ENCODE measurements around the gene YWHAG.
"Not testable (repeated sequence)": the region's sequence is repeated elsewhere in the genome, so short reads cannot be mapped to it uniquely, and the experiment has no call there.

Gene YWHAG

DNA sequence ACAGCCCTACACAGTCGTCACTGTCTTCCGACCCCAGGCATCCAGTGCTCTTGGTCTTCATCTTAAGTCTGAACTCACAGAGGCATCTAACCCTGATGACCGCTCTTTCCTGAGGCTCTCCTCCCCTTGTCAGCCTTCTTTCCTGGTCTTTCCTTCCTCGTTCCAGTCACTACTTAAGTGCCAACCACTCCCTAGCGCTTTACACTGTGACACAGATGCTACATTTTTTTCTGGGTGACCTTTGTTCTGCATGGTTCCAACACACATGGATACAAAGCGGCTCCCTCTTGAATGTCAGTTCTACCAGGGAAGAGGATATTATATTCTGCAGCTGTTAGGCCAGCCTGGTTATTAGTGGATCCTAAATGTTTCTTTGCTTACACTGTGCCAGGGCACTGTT is 12.7 kb downstream of the YWHAG start:
- no peak for TF ChIP-seq ZNF274 (IDR thresholded peaks at IDR 0.05; ENCODE audit: low read depth, low read length)
- H3K4me3 ChIP-seq (ENCODE audit: low read length), result no peak overlapping the region

DNA sequence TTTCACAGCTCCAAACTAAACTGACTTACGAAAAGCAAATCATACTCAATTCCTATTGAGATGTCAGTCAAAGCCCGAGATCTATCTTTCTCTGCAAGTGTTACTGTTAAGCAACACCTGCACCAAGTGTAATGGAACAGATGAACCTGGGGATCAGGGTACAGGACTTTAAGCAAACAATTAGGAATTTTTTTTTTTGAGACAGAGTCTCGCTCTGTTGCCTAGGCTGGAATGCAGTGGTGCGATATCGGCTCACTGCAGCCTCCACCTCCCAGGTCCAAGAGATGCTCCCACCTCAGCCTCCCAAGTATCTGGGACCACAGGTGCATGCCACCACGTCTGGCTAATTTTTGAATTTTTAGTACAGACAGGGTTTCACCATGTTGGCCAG is 14.9 kb downstream of the YWHAG start:
- no peak for TF ChIP-seq ZNF274 (IDR thresholded peaks at IDR 0.05; ENCODE audit: low read depth, low read length)
- no peak overlapping the region for H3K4me3 ChIP-seq (ENCODE audit: low read length)

DNA sequence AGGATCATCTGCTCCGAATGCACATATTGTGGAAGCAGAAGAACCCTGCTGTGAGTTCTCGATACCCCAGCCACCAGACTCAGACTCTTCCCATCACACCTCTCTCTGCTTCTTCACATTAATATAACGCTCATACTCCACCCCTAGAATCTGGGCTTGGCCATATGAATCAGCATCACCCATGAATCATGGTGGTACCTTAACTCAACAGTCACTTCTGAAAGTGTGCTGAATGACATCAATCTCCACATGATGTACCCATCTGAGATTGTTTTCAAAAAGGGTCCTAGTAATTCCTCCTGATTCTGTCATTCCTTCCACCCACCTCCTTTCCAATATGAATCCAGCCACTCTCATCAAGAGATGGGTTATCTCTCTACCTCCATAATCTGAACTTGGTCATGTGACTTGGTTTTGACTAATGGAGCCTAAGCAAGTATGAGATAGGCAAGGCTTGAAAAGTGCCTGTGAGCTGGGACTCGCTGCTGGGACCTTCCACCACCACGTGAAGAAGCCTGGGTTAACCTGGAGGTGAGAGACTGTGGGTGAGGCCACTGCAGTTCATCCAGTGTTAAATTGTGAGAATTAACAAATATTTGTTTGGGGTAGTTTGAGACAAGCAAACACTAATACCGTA is 15.4 kb downstream of the YWHAG start:
- TF ChIP-seq ZNF274 (IDR thresholded peaks at IDR 0.05; ENCODE audit: low read depth, low read length), result no peak
- no peak overlapping the region for H3K4me3 ChIP-seq (ENCODE audit: low read length)

DNA sequence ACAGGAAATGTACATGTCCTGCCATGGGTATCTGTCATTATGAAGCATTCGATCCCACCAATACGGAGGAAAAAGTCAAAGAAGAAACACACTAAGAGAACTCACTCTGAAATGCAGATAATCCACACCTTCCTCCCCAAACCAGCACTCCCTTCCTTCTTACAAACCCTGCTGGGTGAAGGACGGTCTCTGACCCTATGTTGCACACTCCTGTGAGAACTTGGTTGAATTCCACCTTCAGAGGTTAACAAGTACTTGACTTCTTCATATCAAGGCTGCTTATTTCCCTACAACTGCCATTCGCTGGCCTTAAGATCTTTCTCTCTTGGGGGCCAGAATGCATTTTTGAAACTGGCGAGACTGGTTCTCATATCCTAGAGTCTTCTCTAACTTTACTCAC is 16.6 kb downstream of the YWHAG start:
- H3K4me3 ChIP-seq (ENCODE audit: low read length), result no peak overlapping the region
- TF ChIP-seq ZNF274 (IDR thresholded peaks at IDR 0.05; ENCODE audit: low read depth, low read length), result no peak

DNA sequence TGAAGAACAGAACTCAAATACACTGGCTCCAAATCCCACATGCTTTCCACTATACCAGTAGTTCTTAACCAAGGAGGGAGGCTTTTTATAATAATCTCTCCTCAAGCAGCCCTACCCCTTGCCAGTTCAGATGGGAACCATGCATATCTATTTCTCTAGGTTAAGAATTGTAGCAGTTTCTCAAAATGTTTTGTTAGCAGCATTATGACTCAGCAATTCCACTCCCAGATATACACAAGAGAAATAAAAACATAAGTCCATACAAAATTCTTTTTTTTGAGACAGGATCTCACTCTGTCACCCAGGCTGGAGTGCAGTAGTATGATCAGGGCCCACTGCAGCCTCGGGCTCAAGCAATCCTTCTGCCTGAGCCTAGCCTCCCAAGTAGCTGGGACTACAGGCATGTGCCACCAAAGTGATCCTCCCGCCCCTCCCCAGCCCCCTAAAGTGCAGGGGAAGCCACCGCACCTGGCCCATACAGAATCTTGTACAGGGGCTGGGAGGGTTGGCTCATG is 18.1 kb downstream of the YWHAG start:
- no peak for TF ChIP-seq ZNF274 (IDR thresholded peaks at IDR 0.05; ENCODE audit: low read depth, low read length)
- no peak overlapping the region for H3K4me3 ChIP-seq (ENCODE audit: low read length)

DNA sequence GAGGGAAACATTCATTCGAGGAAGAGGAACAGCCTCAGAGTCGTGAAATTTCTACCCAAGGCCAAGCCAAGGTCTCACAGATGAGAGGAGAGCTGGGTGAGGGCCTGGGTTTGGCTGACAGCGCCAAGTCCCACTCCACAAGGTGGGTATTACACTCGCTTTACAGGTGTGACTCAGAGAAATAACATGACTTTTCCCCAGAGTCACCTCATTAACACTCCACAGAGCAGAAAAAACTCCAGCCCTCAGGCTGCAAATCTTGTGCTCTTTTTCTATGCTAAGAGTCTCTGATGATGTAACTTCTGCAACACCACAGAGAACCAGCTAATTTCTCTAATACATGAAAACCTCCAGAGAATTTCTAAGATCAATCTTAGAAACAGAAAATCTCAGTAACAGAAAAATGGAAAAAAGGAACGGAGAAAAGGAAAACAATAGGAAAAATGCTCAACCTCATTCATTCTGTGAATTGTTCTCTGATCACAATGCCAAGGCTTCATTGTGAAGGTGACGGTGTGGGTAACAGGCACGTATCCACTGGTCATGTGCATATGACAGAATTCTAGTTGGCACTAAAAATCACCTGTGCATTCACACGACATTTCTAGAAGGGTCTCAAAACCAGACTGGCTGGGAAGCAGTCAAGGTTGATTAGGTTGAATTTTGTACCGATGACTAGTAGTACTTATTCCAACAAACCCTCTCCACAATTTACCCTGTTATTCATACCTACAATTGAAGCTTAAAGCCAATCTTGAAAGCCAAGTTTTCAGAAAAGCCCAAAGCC is 20.3 kb downstream of the YWHAG start:
- TF ChIP-seq ZNF274 (IDR thresholded peaks at IDR 0.05; ENCODE audit: low read depth, low read length), result no peak
- H3K4me3 ChIP-seq (ENCODE audit: low read length), result no peak overlapping the region

DNA sequence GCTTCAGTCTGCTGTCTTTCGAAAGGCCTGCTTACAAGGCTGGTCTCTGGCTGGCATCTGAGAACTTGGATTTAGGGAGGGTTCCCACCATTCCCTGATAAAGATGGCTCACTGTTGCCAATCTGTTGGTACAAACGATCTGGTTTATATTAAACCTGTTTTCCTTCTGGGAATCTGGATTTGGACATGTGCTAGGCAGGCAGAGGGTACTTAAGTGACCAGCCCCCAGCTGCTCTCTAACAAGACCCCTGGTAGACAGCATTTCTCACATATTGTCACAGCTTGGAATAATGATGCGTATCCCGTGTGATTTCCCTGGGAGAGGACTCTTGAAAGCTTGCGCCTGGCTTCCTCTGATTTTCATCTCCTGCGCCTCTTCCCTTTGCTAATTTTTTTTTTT is 21.6 kb downstream of the YWHAG start:
- no peak for TF ChIP-seq ZNF274 (IDR thresholded peaks at IDR 0.05; ENCODE audit: low read depth, low read length)
- H3K4me3 ChIP-seq (ENCODE audit: low read length), result no peak overlapping the region

DNA sequence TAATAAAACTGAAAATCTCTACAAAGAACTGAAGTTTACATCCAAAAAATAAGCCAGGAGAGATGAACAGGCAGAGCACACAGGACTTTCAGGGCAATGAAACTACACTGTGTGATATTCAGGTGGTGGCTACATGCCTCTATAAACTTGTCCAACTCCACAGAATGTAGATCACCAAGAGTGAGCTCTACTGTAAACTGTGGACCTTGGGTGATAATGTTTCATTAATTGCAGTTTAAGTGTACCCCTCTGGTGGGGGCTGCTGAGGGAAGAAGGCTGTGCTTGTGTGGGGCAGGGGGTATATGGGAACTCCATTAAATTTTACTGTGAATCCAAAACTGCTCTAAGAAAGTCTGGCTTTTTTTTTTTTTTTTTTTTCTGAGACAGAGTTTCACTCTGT is 22.7 kb downstream of the YWHAG start:
- TF ChIP-seq ZNF274 (IDR thresholded peaks at IDR 0.05; ENCODE audit: low read depth, low read length), result no peak
- no peak overlapping the region for H3K4me3 ChIP-seq (ENCODE audit: low read length)

DNA sequence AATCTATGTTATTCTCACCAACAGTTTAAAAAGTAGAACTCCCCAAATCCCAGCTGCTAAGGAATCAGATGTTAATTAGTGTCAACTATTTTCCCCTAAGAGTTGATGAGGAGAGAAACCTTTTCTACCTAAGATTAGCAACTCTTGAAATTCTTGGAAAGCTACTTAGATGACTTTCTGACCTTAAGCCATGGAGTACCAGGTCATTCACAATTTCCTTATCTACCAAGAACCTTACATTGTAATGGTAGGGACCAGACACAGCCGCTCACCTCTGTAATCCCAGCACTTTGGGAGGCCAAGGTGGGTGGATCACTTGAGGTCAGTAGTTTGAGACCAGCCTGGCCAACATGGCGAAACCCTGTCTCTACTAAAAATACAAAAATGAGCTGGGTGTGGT is 23.4 kb downstream of the YWHAG start:
- not testable (repeated sequence) for H3K4me3 ChIP-seq (ENCODE audit: low read length)

DNA sequence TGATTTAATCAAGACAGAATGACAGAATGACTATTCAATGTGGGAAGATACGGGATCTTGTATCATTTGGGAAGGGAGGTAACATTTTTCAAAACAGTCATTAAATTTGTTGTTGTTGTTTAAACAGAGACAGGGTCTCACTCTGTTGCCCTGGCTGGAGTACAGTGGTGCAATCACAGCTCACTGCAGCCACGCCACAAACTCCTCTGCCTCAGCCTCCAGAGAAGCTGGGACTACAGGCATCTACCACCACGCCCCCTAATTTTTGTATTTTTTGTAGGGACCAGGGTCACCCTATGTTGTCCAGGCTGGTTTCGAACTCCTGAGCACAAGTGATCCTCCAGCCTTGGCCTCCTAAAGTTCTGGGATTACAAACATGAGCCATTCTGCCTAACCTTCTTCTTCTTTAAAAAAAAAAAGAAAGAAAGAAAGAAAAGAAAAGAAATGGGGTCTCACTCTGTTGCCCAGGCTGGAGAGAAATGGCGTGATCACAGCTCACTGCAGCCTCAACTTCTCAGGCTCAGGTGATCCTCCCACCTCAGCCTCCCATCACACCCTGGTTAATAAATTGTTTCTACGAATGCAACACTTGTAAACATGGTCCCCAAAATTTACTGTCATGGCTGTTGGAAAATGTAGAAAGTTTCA is 24.3 kb downstream of the YWHAG start:
- no peak overlapping the region for H3K4me3 ChIP-seq (ENCODE audit: low read length)

DNA sequence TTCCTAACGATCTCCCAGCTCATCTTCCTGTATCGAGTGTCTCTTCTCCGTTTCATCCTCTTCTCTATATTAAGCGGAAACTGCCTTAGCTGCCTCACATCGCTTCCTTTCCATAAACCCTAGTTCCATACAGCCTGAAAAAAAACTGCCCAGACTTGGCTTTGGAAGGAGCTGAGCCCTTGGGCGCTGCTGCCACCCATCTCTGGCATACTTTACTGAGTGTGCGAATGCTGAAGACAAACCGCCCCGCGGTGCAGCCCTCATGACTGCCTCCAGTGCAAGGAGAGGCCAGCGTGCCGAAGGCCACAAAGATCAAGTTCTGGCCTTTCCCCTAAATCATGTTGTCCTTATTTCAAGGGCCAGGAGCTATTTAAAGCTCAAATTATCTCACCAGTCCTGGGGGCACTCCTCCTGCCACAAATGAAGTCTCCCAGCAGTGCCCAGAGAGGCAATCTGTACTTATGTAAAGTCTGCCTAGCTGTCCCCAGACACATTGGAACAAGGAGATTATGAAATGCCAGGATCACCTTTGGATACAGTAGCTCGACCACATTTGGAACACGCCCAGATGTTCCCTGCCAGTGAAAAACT is 25.2 kb downstream of the YWHAG start:
- TF ChIP-seq ZNF274 (IDR thresholded peaks at IDR 0.05; ENCODE audit: low read depth, low read length), result no peak
- H3K4me3 ChIP-seq (ENCODE audit: low read length), result no peak overlapping the region

More for the DNA sequence above, 24.3 kb downstream of the YWHAG start:
- no peak for TF ChIP-seq ZNF274 (IDR thresholded peaks at IDR 0.05; ENCODE audit: low read depth, low read length)

DNA sequence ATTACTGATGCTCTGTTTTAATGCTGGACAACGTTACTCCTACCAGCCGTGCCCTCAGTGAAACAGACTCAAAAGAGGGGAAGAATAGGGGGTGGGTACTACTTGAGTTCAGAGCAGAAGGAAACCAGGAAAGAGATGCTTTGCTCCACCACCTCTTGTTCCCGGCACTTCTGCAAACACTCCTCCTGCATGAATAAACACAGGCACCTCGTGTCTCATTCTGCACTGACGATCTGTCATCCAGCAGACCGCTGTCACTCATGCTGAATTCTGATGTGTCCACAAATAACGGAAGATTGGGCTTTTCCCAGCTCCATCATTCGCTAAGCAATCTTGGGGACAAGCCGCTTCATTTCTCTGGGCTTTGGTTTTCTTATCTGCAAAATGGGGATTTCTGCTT is 26.7 kb downstream of the YWHAG start:
- no peak overlapping the region for H3K4me3 ChIP-seq (ENCODE audit: low read length)
- no peak for TF ChIP-seq ZNF274 (IDR thresholded peaks at IDR 0.05; ENCODE audit: low read depth, low read length)

DNA sequence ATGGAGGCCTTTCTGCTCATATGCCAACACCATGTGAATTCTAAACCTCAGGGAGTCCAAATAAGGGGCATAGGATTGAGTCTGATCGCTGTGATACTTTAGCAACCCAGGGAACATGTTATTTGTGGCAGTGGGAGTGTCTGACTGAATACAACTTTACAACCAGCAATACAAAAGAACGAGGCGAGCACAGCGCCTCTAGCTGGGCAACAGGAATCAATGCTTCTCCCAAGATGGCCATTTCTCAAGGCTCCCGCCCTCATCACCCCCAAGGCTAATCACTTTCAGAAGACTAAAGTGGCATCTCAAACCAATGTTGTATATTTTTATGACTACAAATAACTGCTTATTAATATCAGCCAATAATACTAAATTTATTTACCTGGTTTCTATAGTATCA is 28.1 kb downstream of the YWHAG start:
- no peak for TF ChIP-seq ZNF274 (IDR thresholded peaks at IDR 0.05; ENCODE audit: low read depth, low read length)
- no peak overlapping the region for H3K4me3 ChIP-seq (ENCODE audit: low read length)

DNA sequence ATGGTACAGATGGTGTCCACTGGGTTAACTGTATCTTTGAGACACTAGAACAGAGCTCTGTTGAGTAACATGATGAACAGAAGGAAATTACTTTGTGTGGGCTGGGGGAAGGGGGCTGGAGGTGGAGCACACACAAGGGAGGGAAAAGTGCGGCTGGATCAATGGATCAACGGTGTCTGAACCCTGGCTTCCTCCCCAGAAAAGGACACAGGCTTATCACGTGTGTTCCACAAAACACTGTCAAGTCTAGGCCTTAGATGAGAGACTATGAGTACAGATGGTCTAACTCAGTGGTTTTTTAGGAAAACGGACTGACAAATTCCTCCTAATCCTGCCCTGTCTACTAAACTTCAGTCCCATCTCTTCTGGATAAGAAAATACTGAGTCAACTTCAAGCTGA is 28.5 kb downstream of the YWHAG start:
- no peak for TF ChIP-seq ZNF274 (IDR thresholded peaks at IDR 0.05; ENCODE audit: low read depth, low read length)
- H3K4me3 ChIP-seq (ENCODE audit: low read length), result no peak overlapping the region

DNA sequence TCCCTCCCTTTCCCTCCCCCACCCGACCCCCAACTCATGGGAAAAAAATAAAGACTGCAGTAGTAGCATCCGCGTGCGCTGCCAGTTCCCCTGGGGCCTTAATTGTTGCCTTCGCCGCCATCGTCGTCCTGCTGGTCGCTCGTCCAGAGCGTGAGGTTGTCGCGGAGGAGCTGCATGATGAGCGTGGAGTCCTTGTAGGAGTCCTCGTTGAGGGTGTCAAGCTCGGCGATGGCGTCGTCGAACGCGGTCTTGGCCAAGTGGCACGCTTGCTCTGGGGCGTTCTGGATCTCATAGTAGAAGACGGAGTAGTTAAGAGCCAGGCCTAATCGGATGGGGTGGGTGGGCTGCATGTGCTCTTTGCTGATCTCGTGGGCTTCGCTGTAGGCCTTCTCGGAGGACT is 29.3 kb downstream of the YWHAG start:
- no peak for TF ChIP-seq ZNF274 (IDR thresholded peaks at IDR 0.05; ENCODE audit: low read depth, low read length)
- H3K4me3 ChIP-seq (ENCODE audit: low read length), result no peak overlapping the region

Measured in GM08714 (cell line).